HG03342 (cell line): Measurements from ENCODE around the gene MMD2.
"Not testable (repeated sequence)": the region's sequence is repeated elsewhere in the genome, so short reads cannot be mapped to it uniquely, and the experiment has no call there.

Experiments
- ATAC-seq: cut with Tn5 transposase; IDR thresholded peaks from one replicate; pipeline ENCODE4 v1.9.1; 2021; ENCODE audit warnings: mild to moderate bottlenecking, moderate library complexity; ENCODE audit not compliant: unreplicated experiment

The MMD2 gene

DNA sequence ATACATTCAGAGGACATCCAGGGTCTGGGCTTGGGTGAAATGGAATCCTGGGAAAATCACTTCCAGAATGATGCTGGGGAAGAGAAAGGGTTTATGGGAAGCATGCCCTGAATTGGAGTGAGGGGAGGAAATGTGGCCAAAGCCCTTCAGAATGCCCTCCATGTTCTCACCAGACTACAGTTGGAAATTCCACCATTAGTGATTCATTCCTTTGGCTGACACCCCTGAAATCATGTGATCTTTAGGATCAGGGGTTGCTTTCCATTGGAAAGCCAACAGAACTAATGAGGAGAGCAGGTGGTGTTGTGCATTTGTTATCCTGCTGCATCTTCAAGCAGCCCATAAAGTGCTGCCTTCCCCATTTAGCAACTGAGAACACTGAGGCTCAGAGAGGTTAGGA is 54.6 kb downstream of the MMD2 start:
- no peak for ATAC-seq

DNA sequence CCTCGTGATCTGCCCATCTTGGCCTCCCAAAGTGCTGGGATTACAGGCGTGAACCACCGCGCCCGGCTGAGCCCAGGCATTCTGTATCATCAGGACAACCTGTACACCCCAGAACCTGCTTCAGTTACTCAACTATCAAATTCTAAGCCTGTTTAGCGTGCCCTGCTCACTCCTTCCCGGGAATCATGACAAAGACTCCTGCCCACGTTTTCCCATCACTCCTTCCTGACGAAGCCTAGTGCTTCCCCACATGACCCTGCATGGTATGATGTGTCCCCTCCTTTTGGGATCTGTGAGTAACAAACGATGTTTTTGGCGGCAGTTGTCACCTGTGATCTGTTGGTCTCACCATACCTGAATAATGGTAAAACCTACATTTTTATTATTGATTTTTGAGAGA is 63.2 kb downstream of the MMD2 start:
- ATAC-seq = no peak

DNA sequence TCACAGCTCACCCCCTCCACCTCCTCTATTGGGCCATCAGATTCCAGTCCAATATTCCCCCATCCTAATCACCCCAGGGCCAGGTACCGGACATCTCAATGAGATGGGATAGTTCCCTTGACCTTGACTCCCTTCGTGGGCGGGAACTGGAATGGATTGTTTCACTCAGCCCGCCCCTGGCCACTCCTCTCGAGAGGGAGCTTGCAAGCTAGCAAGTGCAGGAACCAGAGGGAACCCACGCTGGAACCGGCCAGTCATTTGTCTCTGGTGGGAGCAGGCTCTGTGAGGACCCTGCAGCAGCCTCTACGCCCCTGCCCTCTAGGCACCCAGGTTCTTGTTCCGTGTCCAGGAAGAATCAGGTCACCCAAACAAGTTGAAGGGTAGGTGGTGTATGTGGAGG is 64.5 kb downstream of the MMD2 start:
- no peak for ATAC-seq

DNA sequence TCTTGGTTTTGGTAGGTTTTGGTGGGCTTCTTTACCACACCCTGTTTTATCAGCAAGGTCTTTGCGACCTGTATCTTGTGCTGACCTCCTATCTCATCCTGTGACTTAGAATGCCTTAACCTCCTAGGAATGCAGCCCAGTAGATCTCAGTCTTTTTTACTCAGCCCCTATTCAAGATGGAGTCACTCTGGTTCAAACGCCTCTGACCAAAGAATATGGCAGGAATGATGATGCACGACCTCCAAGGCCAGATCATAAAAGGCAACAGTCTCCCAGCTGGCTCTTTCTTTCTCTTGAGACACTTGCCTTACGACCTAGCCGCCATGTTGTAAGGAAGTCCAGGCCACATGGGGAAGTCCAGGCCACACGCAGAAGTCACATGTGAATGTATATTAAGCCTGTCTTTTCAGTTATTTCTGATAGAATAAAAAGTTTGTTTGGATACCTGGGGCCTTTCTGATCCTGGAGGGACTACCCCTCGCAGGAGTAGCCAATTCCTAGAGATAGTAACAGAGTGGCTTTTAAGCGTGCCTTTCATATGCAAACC is 65.0 kb downstream of the MMD2 start:
- no peak for ATAC-seq

DNA sequence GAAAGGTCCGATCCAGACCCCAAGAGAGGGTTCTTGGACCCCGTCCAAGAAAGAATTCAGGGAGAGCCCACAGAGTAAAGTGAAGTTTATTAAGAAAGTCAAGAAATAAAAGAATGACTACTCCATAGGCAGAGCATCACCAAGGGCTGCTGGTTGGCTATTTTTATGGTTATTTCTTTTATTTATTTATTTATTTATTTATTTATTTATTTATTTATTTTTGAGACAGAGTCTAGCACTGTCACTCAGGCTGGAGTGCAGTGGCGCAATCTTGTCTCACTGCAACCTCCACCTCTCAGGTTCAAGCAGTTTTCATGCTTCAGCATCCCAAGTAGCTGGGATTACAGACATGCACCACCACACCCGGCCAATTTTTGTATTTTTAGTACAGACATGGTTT is 65.8 kb downstream of the MMD2 start:
- not testable (repeated sequence) for ATAC-seq

DNA sequence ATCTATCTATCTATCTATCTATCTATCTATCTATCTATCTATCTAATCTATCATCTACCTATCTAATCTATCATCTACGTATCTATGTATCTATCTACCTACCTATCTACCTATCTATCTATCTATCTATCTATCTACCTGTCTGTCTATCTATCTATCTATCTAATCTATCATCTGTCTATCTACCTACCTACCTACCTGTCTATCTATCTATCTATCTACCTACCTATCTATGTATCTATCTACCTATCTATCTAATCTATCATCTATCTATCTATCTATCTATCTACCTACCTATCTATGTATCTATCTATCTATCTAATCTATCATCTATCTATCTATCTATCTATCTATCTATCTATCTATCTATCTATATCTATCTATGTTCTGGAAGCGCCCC is 67.5 kb downstream of the MMD2 start:
- ATAC-seq = not testable (repeated sequence)

DNA sequence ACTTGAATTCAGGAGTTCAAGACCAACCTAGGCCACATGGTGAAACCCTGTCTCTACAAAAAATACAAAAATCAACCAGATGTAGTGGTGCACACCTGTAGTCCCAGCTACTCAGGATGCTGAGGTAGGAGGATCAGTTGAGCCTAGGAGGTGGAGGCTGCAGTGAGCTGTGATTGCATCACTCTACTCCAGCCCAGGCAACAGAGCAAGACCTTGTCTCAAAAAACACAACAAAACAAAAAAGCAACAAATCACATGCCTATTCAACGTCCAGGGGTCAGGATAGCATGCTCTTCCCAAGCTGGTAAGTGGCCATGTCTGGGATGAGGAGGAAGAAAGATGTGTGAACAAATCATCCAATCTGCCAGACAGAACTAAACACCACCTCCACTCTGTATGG is 69.3 kb downstream of the MMD2 start:
- no peak for ATAC-seq

DNA sequence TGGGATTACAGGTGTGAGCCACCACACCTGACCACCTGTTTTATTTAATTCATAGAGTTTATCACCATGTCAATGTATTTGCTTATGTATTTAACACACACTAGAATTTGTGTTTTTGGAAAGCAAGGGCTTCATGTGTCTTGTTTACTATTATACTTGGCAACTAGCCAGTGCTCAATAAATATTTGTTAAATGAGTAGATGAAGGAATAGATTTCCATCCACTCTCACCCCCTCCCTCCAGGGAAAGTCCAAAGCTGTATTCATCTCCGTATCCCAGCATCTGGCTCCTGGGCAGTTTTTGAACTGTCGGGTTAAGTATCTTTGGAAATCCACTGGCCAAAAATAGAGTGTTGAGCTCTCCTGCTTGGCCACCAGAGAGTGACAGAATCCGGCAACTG is 70.8 kb downstream of the MMD2 start:
- ATAC-seq = no peak

DNA sequence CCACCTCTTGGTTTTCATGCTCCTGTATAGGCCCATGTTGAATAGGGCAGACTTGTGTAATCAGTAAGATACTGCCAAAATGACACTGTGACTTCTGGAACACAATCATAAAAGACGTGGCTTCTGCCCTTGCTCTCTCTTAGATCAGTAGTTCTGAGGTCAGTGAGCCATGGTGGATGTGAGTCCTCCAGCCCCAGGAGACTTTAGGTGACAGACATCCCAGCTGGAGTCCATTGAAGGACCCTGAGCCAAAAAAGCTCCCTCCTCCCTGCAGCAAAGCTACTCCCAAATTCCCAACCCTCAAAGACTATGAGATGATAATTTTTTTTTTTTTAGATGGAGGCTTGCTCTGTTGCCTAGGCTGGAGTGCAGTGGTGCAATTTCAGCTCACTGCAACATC is 72.3 kb downstream of the MMD2 start:
- no peak for ATAC-seq

DNA sequence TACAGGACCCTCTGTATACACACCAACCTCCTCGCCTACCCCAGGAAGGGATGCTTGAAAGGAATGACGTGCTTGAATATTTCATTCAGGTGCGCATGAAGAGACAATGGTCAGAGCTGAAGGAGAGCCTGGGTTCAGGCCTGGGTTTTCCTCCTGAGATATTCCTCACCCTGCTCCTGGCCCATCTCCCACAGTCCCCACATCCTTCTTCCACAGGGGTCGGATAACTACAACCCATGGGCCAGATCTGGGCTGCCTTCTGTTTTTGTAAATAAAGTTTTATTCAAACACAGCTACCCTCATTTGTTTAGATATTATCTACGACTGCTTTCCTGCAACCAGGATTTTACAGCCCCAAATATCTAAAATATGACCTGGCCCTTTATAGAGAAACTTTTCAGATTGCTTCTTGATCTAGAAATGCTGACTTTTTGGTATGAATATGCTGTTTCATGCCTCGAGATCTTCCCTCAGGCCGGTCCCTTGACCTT is 73.6 kb downstream of the MMD2 start:
- no peak for ATAC-seq

DNA sequence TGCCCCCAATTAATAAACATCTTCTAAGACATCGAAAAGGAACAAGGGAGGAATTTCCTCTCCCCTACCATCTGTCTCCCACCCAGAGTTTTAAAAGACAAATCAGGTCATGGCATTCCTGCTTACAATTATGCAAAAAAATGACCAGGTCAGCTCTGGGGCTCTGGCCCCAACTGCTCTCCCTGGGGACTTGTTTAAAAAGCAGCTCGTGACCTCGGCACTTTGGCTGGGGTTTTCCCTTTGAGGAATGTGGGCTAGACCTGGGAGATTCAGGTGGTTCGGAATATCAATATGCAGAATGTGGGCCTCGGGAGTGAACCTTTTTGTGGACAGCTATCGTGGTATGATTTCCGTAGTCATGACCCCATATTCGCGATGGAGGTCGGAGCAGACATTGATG is 74.8 kb downstream of the MMD2 start:
- no peak for ATAC-seq

DNA sequence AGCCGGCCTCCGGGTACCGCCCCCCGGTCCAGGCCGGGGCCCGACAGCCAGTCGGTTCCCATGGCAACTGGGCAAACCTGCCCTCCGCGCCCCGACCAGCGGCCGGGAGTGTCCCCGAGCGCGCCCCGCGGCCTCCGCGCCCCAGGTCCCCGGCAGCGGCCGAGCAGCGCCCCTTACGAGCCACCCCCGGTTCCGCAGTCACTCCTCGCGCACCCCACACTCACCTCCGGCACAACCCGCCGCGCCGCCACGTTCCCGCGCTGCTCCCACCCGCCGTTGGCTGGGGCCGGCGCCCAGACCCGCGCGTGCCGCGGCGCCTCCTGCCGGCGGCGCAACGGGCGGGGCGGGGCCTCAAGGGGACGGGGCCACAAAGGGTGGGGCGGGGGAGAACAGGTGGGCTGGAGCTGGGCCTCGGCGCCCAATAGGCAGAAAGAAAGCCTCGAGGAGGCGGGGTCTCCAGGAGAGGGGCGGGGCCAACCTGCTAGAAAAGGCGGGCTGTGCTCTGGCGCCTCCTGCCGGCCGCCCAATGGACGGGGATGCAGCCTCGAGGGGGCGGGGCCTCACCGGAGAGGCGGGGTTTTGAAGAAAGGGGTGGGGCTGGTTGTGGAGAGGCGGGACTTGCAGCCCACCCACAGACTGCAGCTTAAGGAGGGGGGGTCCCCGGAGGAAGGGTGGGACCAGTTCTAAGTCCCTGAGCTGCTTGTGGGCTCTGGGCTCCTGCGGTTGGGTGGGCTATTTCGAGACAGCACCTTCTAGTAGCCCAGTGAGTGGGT is 75.4 kb downstream of the MMD2 start, which contains the start of gene RADIL:
TSS of gene RADIL (minus strand) at position 345 of the 773 bp plus-strand sequence. CDS start 5,577 bp downstream, outside the sequence.
- peak; percentile 71 for ATAC-seq

DNA sequence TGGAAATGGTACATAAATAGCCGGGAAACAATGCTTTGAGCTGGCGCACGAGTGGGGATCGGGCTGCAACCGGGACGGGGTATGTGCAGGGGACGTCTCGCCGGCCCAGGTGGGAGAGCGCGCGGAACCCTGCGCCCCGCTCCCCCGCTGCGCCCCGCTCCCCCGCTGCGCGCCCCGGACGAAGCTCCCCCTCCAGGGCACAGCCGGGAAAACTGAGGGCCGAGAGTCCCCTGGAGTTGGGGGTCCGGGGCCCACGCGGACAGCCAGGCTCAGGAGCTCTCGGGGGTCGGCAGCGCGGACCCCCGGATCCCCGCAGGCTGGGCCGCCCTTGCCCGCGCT is 76.0 kb downstream of the MMD2 start:
- ATAC-seq = no peak

DNA sequence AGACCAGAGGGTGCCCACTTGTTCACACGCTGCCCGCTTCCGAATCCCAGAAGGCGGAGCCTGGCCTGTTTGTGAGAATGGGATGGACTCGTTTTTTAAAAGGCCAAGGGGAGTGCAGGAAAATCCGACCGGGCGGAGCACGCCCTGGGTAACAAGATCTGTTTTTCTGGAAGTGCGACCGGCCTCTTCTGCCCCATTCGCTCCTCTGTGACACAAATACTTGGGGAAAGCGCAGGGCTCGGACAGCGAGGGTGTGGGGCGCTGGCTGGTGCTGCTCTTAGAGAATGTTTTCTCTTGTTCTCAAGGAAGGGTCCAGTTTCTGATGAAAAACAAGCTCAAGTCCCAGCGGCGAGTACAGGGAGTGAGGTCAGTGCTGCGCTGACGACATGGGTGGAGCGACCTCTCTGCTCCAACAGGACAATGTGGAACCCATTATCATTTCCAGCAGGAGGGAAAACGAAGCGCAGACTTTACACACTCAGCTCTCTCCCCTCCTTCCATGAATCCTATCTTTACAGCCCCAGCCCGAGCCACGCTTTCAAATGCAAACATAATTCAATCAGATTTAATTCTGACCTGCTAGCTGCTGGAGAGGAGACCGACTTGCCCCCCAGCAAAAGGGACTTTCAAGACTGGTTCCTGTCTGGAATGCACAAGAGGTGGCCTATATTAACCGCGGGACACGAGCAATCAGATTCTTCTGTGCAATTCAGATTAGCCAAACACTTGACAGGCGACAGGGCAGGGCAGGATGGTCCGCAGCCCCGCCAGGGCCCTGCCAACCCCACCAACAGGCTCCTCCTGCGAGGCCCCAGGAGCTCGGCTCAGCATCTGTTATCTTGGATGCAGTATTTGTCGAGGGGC is 76.6 kb downstream of the MMD2 start:
- ATAC-seq = no peak

DNA sequence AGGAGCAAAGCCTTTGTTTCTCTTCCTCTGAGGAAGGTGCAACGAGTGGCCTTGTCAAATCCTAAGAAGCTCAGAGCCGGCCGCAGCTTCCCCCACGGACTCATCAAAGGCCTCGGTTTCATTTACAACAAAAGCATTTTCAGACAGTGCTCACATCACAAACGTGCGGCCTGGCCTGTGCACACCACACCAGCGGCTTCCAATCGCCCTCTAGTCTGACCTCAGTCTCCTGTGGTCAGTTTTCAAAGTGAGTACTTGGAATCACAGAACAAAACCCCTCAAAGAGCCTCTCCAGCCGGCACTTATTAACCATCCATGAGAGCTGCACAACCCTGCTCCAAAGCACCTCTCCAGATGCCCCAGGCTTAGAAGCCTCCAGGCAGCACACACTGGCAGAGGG is 78.8 kb downstream of the MMD2 start:
- ATAC-seq = no peak

DNA sequence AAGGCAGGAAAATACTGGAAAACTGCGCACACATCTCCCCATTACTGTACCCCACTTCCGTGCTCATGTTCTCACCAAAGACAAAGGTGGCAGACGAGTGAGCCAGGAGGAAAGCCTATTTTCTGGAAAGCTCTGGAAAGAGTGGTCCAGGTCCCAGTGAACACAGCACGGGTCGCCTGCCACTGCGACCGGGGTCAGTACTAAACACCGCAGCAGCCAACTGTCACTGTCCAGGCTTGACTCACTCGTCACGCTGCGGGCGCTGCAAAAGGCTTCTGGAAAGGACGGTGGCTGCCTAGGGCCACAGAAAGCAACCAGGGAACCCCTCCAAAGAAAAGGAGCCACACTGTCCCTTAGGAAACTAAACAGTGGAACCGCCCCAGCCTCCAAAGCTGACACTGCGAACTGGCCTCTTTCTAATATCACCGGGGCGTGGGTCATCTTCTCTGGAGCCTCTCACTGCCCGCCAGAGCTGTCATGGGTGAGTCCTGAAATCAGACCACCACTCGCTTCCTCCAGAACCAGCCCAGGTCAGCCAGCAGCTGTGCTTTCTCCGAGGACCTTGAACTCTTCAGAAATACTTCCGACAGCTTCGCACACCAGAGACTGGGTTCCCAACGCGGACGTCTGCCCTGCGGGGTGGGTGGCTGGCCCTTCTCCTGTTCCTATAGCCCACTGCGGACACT is 79.4 kb downstream of the MMD2 start:
- ATAC-seq = no peak

DNA sequence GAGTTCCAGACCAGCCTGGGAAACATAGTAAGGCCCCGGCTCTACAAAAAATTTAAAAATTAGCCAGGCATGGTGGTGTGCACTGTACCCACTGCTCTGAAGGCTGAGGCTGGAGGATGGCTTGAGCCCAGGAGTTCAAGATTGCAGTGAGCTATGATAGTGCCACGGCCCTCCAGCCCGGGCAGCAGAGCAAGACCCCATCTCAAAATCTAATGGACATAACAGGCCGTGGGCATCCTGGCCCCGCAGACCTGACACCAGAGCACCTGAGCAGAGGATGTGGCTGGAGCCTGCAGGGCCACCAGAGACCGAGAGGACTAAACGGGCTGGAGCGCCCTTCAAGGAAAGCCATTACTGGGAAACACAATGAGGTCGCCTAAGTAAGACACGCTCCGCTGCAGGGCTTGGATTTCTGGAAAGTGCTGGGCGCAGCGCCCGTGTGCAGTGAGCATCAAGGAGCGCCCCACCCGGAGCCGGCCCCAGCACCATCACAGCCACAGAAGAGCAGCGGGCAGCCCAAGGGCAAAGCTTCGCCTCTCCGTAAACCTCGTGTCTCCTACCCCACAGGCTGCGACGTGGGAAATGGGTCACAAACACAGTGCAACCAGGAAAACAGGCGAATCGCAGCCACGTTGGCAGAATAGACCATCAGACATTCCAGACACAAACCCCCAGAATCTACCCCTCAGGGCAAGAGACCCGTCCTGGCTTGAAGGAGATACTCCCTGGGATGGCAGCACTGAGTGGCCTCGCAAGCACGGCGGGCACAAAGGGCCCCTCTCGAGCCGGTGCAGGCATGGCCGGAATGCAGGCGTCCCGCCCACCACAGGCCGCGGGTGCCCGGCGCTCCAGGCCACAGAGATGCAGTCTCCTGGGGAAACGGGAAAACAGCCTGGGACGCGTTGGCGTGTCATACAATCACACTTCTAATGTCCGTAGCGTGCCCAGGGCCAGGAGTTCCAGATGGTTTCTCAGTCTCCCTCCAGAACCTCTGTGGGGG is 80.4 kb downstream of the MMD2 start:
- ATAC-seq = no peak

DNA sequence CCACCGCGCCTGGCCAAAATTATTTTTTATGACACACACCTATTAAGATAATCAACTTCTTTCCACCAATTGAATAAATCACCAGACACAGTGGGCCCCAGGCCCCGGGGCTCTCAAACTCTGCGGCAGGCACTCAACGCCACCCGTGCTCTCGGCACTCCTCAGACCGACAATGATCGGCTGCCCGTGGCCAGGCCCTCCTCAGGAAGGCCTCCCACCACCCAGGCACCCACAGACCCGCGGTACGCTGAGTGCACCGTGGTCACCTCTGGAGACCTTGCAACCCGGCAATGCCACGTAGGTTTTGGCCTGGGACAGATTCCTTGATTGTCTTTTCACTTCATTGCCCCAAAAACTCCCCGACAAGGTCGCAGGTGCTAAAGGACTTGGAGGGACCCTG is 82.4 kb downstream of the MMD2 start:
- no peak for ATAC-seq

DNA sequence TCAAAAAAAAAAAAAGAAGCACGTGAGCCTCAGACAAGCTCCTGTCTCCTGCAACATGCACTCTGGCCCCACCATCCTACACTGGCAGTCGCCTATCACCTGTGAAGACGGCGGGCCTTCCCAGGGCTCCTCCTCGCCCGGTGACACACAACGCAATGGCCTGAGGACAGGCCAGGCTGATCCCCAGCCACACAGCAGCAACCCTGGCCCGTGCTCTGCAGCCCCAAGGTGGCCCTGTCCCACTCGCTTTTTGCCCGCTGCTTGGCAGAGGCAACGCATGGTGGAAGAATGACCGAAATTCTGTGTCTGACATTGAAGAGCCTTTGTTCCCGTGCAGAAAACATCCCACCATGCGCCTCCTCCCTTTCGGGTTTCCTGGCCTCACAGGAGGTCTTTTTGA is 83.6 kb downstream of the MMD2 start:
- no peak for ATAC-seq
